ENCODE results near the gene COL1A1.

COL1A1 gene

GRCh38 chr17:50185631-50186471, 15.6 kb downstream of the COL1A1 start:
- no peak for DNase-seq

- DNase-seq, result no peak
These were observed 16.6 kb downstream of the COL1A1 start for GRCh38 chr17:50184611-50185398.

GRCh38 chr17:50184064-50184463, 17.4 kb downstream of the COL1A1 start:
- DNase-seq, result no peak

- DNase-seq, result no peak
These were observed 17.9 kb downstream of the COL1A1 start for GRCh38 chr17:50183421-50183994.

- DNase-seq, result no peak
These were observed 18.5 kb downstream of the COL1A1 start for GRCh38 chr17:50182783-50183420.

GRCh38 chr17:50181591-50182560, 19.6 kb downstream of the COL1A1 start:
- DNase-seq, result no peak

- DNase-seq, result no peak
These were observed 20.3 kb downstream of the COL1A1 start for GRCh38 chr17:50181144-50181543.

- no peak for DNase-seq
These were observed 20.8 kb downstream of the COL1A1 start for GRCh38 chr17:50180620-50181019.

- DNase-seq, result no peak
These were observed 21.3 kb downstream of the COL1A1 start for GRCh38 chr17:50180111-50180510.

- peak; percentile 55 for DNase-seq
These were observed 23.2 kb downstream of the COL1A1 start for GRCh38 chr17:50177983-50178834.

- DNase-seq, result no peak
These were observed 24.0 kb downstream of the COL1A1 start for GRCh38 chr17:50177476-50177875.

GRCh38 chr17:50176559-50177357, 24.7 kb downstream of the COL1A1 start:
- DNase-seq, result no peak

- no peak for DNase-seq
These were observed 26.2 kb downstream of the COL1A1 start for GRCh38 chr17:50175035-50175807.

GRCh38 chr17:50174444-50174843, 27.0 kb downstream of the COL1A1 start:
- no peak for DNase-seq

GRCh38 chr17:50173335-50173941, 28.0 kb downstream of the COL1A1 start:
- DNase-seq, result no peak

- DNase-seq, result no peak
These were observed 28.5 kb downstream of the COL1A1 start for GRCh38 chr17:50172936-50173334.

- DNase-seq, result no peak
These were observed 29.3 kb downstream of the COL1A1 start for GRCh38 chr17:50172130-50172529.

GRCh38 chr17:50171371-50172071, 29.9 kb downstream of the COL1A1 start:
- no peak for DNase-seq

Measured in NCI-H2029 (cell line).